Measurements from ENCODE around the gene SERHL2.
"Not testable (repeated sequence)": the region's sequence is repeated elsewhere in the genome, so short reads cannot be mapped to it uniquely, and the experiment has no call there.

SERHL2 gene

GRCh38 chr22:42553475-42554361, at the start of gene SERHL2:
TSS of gene SERHL2 (plus strand) at chr22:42553956. CDS start at chr22:42554021, 65 bp downstream.
- DNase-seq (ENCODE audit: low read depth), result peak; percentile 76
- no peak within 1 kb of the TSS for H3K4me3 ChIP-seq (ENCODE audit: low read depth, low read length)

GRCh38 chr22:42508327-42508974, 45.3 kb upstream of the SERHL2 start:
- DNase-seq (ENCODE audit: low read depth); H3K4me3 ChIP-seq (ENCODE audit: low read depth, low read length): not testable (repeated sequence)

More at GRCh38 chr22:42553475-42554361, at the start of gene SERHL2:
- TF ChIP-seq POLR2A (IDR thresholded peaks at IDR 0.05; ENCODE audit: extremely low read depth, insufficient read length) (no peak), MYC (IDR thresholded peaks at IDR 0.05; ENCODE audit: low read depth, low read length) (no peak), MAX (IDR thresholded peaks at IDR 0.05; ENCODE audit: low read depth, low read length) (no peak), CTCF (IDR thresholded peaks at IDR 0.05; ENCODE audit: low read depth, low read length) (no peak)

GRCh38 chr22:42508975-42509364, 44.8 kb upstream of the SERHL2 start:
- not testable (repeated sequence) for DNase-seq (ENCODE audit: low read depth); H3K4me3 ChIP-seq (ENCODE audit: low read depth, low read length)

- DNase-seq (ENCODE audit: low read depth), result peak; percentile 27
- H3K4me3 ChIP-seq (ENCODE audit: low read depth, low read length), result no peak overlapping the region
- no peak for TF ChIP-seq CTCF (IDR thresholded peaks at IDR 0.05; ENCODE audit: low read depth, low read length)
- TF ChIP-seq POLR2A (IDR thresholded peaks at IDR 0.05; ENCODE audit: extremely low read depth, insufficient read length), result no peak
- TF ChIP-seq MYC (IDR thresholded peaks at IDR 0.05; ENCODE audit: low read depth, low read length), result no peak
- no peak for TF ChIP-seq MAX (IDR thresholded peaks at IDR 0.05; ENCODE audit: low read depth, low read length)
Observed at GRCh38 chr22:42509548-42509947, 44.2 kb upstream of the SERHL2 start.

GRCh38 chr22:42511401-42511891, 42.3 kb upstream of the SERHL2 start:
- TF ChIP-seq POLR2A (IDR thresholded peaks at IDR 0.05; ENCODE audit: extremely low read depth, insufficient read length) (no peak), MYC (IDR thresholded peaks at IDR 0.05; ENCODE audit: low read depth, low read length) (no peak), CTCF (IDR thresholded peaks at IDR 0.05; ENCODE audit: low read depth, low read length) (no peak), MAX (IDR thresholded peaks at IDR 0.05; ENCODE audit: low read depth, low read length) (no peak)
- H3K4me3 ChIP-seq (ENCODE audit: low read depth, low read length), result no peak overlapping the region
- DNase-seq (ENCODE audit: low read depth), result no peak

- not testable (repeated sequence) for H3K4me3 ChIP-seq (ENCODE audit: low read depth, low read length); DNase-seq (ENCODE audit: low read depth)
Observed at GRCh38 chr22:42512273-42512990, 41.3 kb upstream of the SERHL2 start.

GRCh38 chr22:42514331-42514730, 39.4 kb upstream of the SERHL2 start:
- H3K4me3 ChIP-seq (ENCODE audit: low read depth, low read length); DNase-seq (ENCODE audit: low read depth): not testable (repeated sequence)

- DNase-seq (ENCODE audit: low read depth); H3K4me3 ChIP-seq (ENCODE audit: low read depth, low read length): not testable (repeated sequence)
Observed at GRCh38 chr22:42515304-42515703, 38.5 kb upstream of the SERHL2 start.
